Ovary (tissue), 3 donors: ENCODE results near the gene PMS1.

Experiments used
- POLR2A ChIP-seq: fragments of 450-650 bp; IDR thresholded peaks from one replicate; pipeline ENCODE4 v1.6.1; 2017; ENCODE audit warnings: antibody characterized with exemption, mild to moderate bottlenecking, moderate library complexity
- TF ChIP-seq, protein P1 (sequence below), 3 donors: fragments of 450-650 bp in 2 of 3; fragments of 200-600 bp in 1 of 3; IDR thresholded peaks; one replicate each; pipeline versions ENCODE4 v1.5.1 to v1.8.0; 2016 to 2022; ENCODE audit warnings: antibody characterized with exemption in 3 of 3, mild to moderate bottlenecking in 1 of 3
- donor health status: DM: no; HTN: no; CAD: no.

DNA sequence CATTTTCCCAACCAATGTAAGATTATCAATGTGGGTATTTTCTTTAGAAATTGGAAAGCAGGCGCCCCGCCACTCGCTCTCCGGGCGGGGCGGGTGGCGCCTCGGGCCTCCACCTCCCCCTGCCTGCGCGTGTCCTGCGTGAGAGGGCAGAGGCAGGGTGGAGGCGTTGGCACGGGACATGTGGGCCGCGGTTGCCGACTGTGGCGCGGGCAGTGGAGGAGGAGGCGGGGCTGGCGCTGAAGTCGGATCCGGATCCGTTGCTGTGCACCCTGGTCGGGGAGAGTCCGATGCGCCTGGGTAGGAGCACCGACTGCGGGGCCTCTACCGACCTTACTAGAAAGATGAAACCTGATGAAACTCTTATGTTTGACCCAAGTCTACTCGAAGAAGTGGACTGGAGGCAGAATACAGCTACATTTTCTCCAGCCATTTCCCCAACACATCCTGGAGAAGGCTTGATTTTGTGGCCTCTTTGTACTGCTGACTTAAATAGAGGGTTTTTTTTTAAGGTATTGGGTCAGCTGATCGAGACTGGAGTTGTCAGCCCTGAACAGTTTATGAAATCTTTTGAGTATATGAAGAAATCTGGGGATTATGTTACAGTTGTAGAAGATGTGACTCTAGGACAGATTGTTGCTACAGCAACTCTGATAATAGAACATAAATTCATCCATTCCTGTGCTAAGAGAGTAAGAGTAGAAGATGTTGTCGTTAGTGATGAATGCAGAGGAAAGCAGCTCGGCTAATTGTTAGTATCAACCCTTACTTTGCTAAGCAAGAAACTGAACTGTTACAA is 37.9 kb downstream of the PMS1 start:
- TF ChIP-seq, protein P1, sequence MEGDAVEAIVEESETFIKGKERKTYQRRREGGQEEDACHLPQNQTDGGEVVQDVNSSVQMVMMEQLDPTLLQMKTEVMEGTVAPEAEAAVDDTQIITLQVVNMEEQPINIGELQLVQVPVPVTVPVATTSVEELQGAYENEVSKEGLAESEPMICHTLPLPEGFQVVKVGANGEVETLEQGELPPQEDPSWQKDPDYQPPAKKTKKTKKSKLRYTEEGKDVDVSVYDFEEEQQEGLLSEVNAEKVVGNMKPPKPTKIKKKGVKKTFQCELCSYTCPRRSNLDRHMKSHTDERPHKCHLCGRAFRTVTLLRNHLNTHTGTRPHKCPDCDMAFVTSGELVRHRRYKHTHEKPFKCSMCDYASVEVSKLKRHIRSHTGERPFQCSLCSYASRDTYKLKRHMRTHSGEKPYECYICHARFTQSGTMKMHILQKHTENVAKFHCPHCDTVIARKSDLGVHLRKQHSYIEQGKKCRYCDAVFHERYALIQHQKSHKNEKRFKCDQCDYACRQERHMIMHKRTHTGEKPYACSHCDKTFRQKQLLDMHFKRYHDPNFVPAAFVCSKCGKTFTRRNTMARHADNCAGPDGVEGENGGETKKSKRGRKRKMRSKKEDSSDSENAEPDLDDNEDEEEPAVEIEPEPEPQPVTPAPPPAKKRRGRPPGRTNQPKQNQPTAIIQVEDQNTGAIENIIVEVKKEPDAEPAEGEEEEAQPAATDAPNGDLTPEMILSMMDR (IDR thresholded peaks at IDR 0.05): no peak
- TF ChIP-seq POLR2A: no peak
